Muscle layer of colon (tissue), 2 donors: ENCODE data around the gene HGS.

Experiments
- H3K27ac ChIP-seq: one replicate; pipeline ENCODE4 v1.7.0; 2013; ENCODE audit warnings: low read depth, mild to moderate bottlenecking, low read length, moderate library complexity
- H3K27me3 ChIP-seq, 2 donors: one replicate each; pipeline ENCODE4 v1.7.0; 2013; ENCODE audit warnings: low read length in 2 of 2, mild to moderate bottlenecking in 2 of 2; ENCODE audit not compliant: insufficient read depth in 2 of 2, control insufficient read depth in 1 of 2
- H3K36me3 ChIP-seq: one replicate; pipeline ENCODE4 v1.7.0; 2013; ENCODE audit warnings: mild to moderate bottlenecking, low read length; ENCODE audit not compliant: insufficient read depth
- H3K4me1 ChIP-seq: one replicate; pipeline ENCODE4 v1.7.0; 2013; ENCODE audit warnings: mild to moderate bottlenecking, low read length; ENCODE audit not compliant: insufficient read depth
- H3K4me3 ChIP-seq, 2 donors: one replicate each; pipeline ENCODE4 v1.7.0; 2013; ENCODE audit warnings: low read length in 2 of 2, low read depth in 1 of 2, mild to moderate bottlenecking in 1 of 2, moderate library complexity in 1 of 2
- H3K9ac ChIP-seq: one replicate; pipeline ENCODE4 v1.7.0; 2013; ENCODE audit warnings: low read length
- H3K9me3 ChIP-seq: one replicate; pipeline ENCODE4 v1.7.0; 2013; ENCODE audit warnings: mild to moderate bottlenecking, low read length
- donor health status: abdominal sarcoma.
- donor health status: Adenocarcinoma of cecum.

The HGS gene

DNA sequence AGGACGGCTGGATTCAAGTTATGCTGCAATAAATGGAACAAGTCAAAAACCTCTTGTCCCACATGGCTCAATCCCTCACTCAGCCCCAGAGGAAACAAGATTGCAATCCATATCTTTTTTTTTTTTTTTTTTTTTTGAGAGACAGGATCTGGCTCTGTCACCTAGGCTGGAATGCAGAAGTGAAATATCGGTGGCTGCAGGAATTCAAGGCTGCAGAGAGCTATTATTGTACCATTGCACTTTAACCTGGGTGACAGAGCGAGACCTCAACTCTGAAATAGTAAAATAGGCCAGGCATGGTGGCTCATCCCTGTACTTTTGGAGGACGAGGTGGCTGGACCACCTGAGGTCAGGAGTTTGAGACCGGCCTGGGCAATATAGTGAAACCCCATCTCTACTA is 24.8 kb upstream of the HGS start:
- H3K27ac ChIP-seq, result no peak overlapping the region

DNA sequence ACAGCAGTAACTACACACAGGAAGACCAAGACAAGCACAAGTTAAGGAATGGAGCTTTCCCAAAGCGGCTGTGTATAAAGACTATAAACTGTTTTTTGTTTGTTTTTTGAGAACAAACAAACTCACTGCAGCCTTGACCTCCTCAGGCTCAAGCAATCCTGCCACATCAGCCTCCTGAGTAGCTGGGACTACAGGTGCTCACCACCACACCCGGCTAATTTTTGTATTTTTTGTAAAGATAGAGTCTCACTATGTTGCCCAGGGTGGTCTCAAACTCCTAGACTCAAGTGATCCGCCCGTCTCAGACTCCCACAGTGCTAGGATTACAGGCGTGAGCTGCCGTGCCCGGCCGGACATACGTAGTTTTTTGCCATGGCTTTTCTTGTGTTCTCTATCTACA is 23.4 kb upstream of the HGS start:
- Histone ChIP-seq H3K9me3 (no peaks in the 10 kb centered on the region), H3K27me3 (peaks cover 0 to 2% of the 10 kb centered on the region in 2 donors), H3K27ac (no peak overlapping the region)

More for the DNA sequence above, 24.8 kb upstream of the HGS start:
- Histone ChIP-seq H3K27me3 (peaks cover 0 to 6% of the 10 kb centered on the region in 2 donors), H3K36me3 (no peaks in the 10 kb centered on the region), H3K4me1 (no peaks in the 10 kb centered on the region), H3K4me3 (no peak overlapping the region), H3K9me3 (no peaks in the 10 kb centered on the region), H3K9ac (no peak overlapping the region)

DNA sequence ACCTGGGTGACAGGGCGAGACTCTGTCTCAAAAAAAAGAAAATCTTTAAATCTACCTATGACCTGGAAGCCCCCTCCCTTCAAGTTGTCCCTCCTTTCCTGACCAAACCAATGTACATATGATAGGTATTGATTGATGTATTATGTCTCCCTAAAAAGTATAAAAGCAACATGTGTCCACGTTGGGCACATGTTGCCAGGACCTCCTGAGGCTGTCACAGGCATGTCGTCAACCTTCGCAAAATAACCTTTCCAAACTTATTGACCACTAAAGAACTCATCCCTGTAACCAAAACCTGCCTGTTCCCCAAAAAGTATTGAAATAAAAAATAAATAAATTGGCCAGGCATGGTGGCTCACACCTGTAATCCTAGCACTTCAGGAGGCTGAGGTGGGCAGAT is 21.8 kb upstream of the HGS start:
- Histone ChIP-seq H3K36me3 (no peaks in the 10 kb centered on the region), H3K27ac (no peak overlapping the region), H3K9ac (no peak overlapping the region), H3K4me1 (peaks cover 8% of the 10 kb centered on the region), H3K27me3 (no peaks in the 10 kb centered on the region), H3K4me3 (no peak overlapping the region), H3K9me3 (no peaks in the 10 kb centered on the region)

More for the DNA sequence above, 23.4 kb upstream of the HGS start:
- Histone ChIP-seq H3K36me3 (no peaks in the 10 kb centered on the region), H3K4me1 (peaks cover 2% of the 10 kb centered on the region), H3K9ac (no peak overlapping the region), H3K4me3 (no peak overlapping the region)

DNA sequence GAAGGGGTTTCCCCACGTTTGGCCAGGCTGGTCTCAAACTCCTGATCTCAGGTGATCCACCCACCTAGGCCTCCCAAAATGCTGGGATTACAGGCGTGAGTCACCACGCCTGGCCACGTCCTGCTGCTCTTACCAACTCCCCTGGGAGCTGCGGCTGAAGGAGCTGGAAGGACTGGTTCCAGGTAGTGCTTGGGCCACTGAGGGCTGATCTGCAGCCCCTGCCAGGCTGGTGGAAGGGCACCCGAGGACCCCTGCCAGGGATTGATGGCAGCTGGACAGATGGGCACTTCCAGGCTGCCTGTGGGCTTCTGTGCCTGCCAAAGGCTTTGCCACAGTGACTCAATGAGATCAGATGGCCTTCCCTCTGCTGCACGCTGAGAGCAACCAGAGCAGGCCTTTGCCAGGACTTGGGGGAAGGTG is 19.8 kb upstream of the HGS start:
- no peak overlapping the region for H3K4me3 ChIP-seq
- H3K9me3 ChIP-seq, result no peaks in the 10 kb centered on the region
- H3K36me3 ChIP-seq, result no peaks in the 10 kb centered on the region
- H3K27me3 ChIP-seq, result no peaks in the 10 kb centered on the region
- no peak overlapping the region for H3K9ac ChIP-seq
- peaks cover 22% of the 10 kb centered on the region for H3K4me1 ChIP-seq
- H3K27ac ChIP-seq, result no peak overlapping the region

DNA sequence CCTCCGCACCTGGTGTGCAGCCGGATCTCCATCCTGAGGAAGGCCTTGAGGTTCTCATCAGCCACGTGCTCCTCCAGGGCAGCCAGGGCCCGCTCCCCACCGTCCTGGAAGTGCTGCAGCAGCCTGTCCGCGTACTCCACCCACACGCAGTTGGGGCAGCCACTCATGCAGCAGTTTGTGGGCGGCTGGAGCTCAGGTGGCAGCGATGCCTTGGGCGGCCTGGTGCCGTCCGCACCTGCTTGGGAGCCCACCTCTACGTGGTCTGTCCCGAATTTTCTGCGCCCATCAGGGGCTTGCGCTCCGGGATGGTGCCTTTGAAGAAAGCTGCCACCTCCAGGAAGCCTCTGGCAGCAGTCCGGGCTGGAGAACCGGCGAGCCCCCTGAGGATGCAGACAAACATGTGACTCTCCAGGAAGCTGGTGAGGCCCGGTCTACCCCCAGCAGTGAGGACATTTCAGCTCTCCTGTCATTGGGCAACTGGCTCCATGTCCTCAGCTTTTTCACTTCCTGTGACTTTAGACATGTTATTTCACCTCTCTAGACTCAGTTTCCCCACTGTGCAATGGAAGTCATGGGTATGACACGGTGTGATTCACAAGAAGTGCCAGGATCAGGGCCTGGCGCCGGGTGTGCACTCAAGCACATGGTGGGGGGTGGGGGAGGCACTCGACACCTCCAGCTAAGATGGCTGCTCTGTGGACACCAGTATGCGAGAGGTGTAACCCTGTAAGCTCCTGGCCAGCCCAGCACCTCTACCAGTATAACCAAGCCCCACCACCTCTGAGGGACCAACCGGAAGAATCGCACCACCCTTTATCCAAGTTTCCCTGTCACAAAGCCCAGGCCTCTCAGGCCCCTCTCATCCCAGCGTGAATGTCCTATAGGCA is 18.4 kb upstream of the HGS start:
- Histone ChIP-seq H3K9ac (peak overlapping the region; percentile 95), H3K4me3 (peak overlapping the region; percentile 79 to 92), H3K27me3 (no peaks in the 10 kb centered on the region), H3K36me3 (peaks cover 8% of the 10 kb centered on the region), H3K9me3 (no peaks in the 10 kb centered on the region), H3K4me1 (peaks cover 22% of the 10 kb centered on the region), H3K27ac (peak overlapping the region; percentile 85)

DNA sequence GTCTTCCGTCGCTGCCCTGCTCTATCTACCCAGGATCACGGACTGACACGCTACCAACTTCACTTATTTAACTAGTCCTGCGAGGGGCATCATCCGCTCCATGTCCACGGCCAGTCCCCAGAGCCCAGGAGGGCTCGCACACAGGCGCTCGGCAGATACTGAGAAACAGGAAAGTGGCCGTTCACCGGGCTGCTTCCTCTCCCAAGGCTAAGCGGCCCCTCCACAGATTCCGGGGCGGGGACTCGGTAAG is 17.8 kb upstream of the HGS start:
- H3K36me3 ChIP-seq, result peaks cover 11% of the 10 kb centered on the region
- H3K27me3 ChIP-seq, result no peaks in the 10 kb centered on the region
- H3K4me1 ChIP-seq, result peaks cover 22% of the 10 kb centered on the region
- H3K9ac ChIP-seq, result peak overlapping the region; percentile 95
- no peaks in the 10 kb centered on the region for H3K9me3 ChIP-seq
- peak overlapping the region; percentile 85 for H3K27ac ChIP-seq
- peak overlapping the region; percentile 79 to 92 for H3K4me3 ChIP-seq

DNA sequence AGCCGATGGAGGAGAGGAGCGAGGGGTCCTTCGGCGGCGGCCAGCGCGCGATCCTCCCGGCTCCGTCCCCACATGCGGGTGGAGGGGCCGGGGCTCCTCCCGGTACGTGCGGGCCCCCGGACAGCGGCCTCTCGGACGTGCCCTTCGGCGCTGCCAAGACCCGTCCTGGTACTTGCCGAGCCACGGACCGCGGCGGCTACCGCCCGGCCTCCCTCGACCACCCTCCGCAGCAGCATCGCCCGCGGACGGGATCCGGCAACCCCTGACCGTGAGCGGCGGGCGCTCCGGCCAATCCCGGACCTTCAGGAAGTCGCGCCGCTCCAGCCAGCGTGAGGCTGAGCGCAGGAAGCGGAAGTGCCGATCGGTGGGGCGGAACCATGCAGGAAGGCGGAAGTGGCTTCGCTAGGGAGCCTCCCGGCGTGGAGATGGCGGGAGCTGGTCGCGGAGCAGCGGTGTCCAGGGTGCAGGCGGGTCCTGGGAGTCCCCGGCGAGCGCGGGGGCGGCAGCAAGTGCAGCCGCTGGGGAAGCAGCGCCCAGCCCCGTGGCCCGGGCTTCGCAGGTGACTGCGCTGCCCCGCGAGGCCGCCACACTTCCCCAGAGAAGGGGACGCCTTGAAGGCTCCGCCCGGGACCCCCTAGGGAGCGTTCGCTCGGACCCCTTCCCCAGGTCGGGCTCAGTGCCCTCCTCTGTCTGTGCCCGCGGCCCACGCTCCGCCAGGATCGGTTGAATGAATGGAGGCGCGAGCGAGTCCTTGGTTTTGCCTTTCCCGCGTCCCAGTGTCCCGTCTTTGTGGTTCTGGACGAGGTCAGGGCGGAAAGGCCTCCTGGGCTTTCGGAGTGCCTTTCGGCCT is 17.2 kb upstream of the HGS start, which contains the start of the genes CCDC137 and OXLD1:
TSS of gene CCDC137 (plus strand) at position 396 of the 850 bp plus-strand sequence. CDS start at position 426, 30 bp downstream.
TSS of gene OXLD1 (minus strand) at position 264 of the 850 bp plus-strand sequence. CDS start at position 236, 28 bp downstream.
- no peaks in the 10 kb centered on the region for H3K9me3 ChIP-seq
- H3K36me3 ChIP-seq, result peaks cover 16% of the 10 kb centered on the region
- H3K4me3 ChIP-seq, result peak within 1 kb of the TSS; percentile 79 to 92
- H3K4me1 ChIP-seq, result peaks cover 22% of the 10 kb centered on the region
- peak within 1 kb of the TSS; percentile 85 for H3K27ac ChIP-seq
- H3K27me3 ChIP-seq, result no peaks in the 10 kb centered on the region
- H3K9ac ChIP-seq, result peak within 1 kb of the TSS; percentile 95

DNA sequence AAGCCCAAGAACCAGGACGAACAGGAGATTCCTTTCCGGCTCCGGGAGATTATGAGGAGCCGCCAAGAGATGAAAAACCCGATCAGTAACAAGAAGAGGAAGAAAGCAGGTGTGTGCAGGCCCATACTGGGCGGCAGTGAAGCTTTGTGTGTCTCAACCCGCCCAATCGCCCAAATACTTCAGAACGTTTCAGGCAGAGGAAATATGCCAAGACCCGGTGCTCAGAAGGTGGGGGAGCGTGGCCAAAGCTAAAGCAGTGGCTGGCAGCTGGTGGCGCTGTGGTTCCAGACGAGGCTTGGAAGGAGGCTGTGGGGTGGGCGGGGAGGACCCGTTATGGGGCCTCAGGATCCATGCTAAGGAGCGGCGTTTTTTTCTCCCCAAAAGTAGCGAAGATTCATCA is 16.1 kb upstream of the HGS start:
- Histone ChIP-seq H3K4me3 (no peak overlapping the region), H3K27ac (no peak overlapping the region), H3K9ac (no peak overlapping the region), H3K36me3 (peaks cover 27% of the 10 kb centered on the region), H3K27me3 (no peaks in the 10 kb centered on the region), H3K4me1 (peaks cover 22% of the 10 kb centered on the region), H3K9me3 (no peaks in the 10 kb centered on the region)

DNA sequence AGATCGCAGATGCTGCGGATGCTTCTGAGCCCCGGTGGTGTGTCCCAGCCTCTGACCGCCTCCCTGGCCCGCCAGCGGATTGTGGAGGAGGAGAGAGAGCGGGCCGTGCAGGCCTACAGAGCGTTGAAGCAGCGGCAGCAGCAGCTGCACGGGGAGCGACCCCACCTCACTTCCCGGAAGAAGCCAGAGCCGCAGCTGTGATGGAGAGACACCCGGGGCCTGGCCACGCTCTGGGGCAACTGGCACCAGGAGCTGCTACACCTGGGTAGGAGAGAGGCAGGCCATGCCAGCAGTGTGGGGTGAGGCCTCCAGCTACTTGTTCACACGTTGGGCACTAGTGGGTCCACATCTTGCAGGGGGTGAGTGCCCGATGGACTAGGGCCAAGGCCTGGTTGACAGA is 11.3 kb upstream of the HGS start:
- no peak overlapping the region for H3K4me3 ChIP-seq
- H3K9me3 ChIP-seq, result no peaks in the 10 kb centered on the region
- H3K9ac ChIP-seq, result no peak overlapping the region
- H3K27me3 ChIP-seq, result no peaks in the 10 kb centered on the region
- peaks cover 32% of the 10 kb centered on the region for H3K36me3 ChIP-seq
- no peak overlapping the region for H3K27ac ChIP-seq
- H3K4me1 ChIP-seq, result peaks cover 9% of the 10 kb centered on the region

DNA sequence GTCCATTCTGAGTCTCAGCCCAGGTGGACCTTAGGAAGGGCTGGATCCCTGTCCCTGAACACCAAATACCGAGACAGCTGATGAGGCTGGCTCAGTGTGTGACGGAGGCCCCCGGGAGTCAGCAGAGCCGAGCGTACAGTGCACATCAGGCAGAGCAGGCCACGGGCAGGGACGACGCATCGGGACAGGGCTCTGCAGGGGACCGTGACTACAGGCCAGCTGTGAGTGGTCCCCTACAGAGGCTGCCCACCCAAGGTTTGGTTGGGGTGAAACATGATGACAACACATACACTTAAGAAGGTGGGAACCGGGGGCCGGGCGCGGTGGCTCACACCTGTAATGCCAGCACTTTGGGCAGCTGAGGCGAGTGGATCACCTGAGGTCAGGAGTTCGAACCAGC is 10.9 kb upstream of the HGS start:
- Histone ChIP-seq H3K4me1 (peaks cover 4% of the 10 kb centered on the region), H3K9me3 (no peaks in the 10 kb centered on the region), H3K4me3 (no peak overlapping the region), H3K27me3 (no peaks in the 10 kb centered on the region), H3K27ac (no peak overlapping the region), H3K9ac (no peak overlapping the region), H3K36me3 (peaks cover 32% of the 10 kb centered on the region)

DNA sequence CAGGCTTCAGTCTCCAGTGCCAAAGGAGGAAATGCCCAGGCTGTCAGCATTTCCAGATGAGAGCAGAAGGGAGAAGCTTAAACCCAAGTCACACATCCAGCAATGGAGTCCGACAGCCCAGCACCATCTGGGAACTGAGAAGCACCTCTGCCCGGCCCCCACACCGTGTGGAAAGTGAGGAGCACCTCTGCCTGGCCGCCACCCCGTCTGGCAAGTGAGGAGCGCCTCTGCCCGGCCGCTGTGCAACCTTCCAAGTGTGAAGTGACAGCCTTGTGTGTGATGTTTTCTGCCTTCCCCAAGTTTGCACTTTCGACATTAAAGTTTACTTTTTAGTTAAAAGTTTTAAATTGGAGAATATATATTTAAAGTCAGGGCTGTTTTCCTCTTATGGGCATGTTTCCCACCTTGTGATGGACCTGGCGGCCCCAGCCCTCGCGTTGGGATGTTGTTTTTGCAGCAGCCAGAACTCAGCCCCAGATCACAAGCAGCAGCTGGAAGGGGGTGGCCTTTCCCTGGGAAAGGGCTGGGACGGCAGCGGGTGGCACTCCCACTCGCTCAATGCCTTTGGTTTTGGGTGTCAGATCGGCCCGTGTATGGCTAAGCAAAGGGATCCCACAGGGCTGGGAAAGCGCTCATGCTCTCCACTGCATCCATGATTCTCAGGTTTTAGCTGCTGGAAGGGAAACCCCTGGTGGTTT is 10.1 kb upstream of the HGS start:
- H3K27ac ChIP-seq, result no peak overlapping the region
- H3K4me3 ChIP-seq, result no peak overlapping the region
- H3K9ac ChIP-seq, result no peak overlapping the region
- no peaks in the 10 kb centered on the region for H3K9me3 ChIP-seq
- no peaks in the 10 kb centered on the region for H3K27me3 ChIP-seq
- no peaks in the 10 kb centered on the region for H3K4me1 ChIP-seq
- peaks cover 32% of the 10 kb centered on the region for H3K36me3 ChIP-seq
